Glutamatergic neuron (in vitro differentiated cells): ENCODE results near the gene LAMP2. TPM values are rescaled to one million over a fixed set of nuclear protein-coding genes. Genes with fewer than 3 reads are reported as not detected.

ENCODE experiments used
- DNase-seq: peaks from one replicate; pipeline ENCODE4 v3.0.0; 2022
- H3K27ac Mint-ChIP-seq: one replicate; pipeline ENCODE4 v1.8.0; 2020; ENCODE audit warnings: mild to moderate bottlenecking, mixed read lengths, inconsistent platforms; ENCODE audit not compliant: unreplicated experiment
- H3K27me3 Mint-ChIP-seq: one replicate; pipeline ENCODE4 v1.8.0; 2020; ENCODE audit warnings: mild to moderate bottlenecking, moderate library complexity, mixed read lengths, inconsistent platforms; ENCODE audit not compliant: unreplicated experiment
- H3K36me3 Mint-ChIP-seq: one replicate; pipeline ENCODE4 v1.8.0; 2020; ENCODE audit warnings: mild to moderate bottlenecking, mixed read lengths, inconsistent platforms; ENCODE audit not compliant: unreplicated experiment
- H3K4me1 Mint-ChIP-seq: one replicate; pipeline ENCODE4 v1.8.0; 2020; ENCODE audit warnings: mild to moderate bottlenecking, low read depth, mixed read lengths, inconsistent platforms; ENCODE audit not compliant: unreplicated experiment
- H3K4me3 Mint-ChIP-seq: one replicate; pipeline ENCODE4 v1.8.0; 2020; ENCODE audit warnings: mild to moderate bottlenecking, mixed read lengths, inconsistent platforms; ENCODE audit not compliant: unreplicated experiment
- H3K9me3 Mint-ChIP-seq: one replicate; pipeline ENCODE4 v1.8.0; 2020; ENCODE audit warnings: mild to moderate bottlenecking, moderate library complexity, mixed read lengths, inconsistent platforms; ENCODE audit not compliant: unreplicated experiment
- total RNA-seq: library from RNA; stranded (reverse); fragmentation: NEBNext Ultra II Directional; extraction: Animal tissue kit (Norgen Biotek cat#: 25700); gene quantifications from one replicate; pipeline ENCODE4 v1.2.1, GENCODE V29; 2021; ENCODE audit not compliant: unreplicated experiment
- TF ChIP-seq, protein P1 (sequence below): fragments of 200-600 bp; sonication (generic); IDR thresholded peaks from one replicate; pipeline ENCODE4 v1.5.0; 2021; ENCODE audit not compliant: partially characterized antibody, unreplicated experiment

Gene LAMP2
- total RNA-seq, 1 donor from 2014 or later, result 48.9 TPM

DNA sequence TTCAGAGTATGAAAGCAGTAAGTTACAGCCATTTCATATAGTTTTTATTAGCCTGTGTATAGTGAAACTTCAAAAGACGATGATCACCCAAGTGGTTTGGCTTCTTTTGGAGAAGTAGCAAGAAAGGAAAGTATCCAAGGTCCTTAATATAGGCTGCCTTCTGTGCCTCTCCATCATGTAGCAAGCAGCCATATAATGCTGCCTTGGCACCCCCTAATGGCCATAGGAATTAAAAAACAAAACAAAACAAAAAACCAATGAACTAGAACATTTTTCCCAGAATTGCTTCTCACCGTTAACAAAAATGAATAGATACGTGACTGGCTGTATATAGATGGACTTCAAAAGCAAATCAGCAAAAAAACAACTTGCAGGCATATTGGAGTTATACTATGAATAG, 18.9 kb downstream of the LAMP2 start:
- no peak for DNase-seq
- no peak overlapping the region for H3K4me3 Mint-ChIP-seq
- no peaks in the 10 kb centered on the region for H3K9me3 Mint-ChIP-seq
- H3K27me3 Mint-ChIP-seq, result no peaks in the 10 kb centered on the region
- TF ChIP-seq, protein P1, sequence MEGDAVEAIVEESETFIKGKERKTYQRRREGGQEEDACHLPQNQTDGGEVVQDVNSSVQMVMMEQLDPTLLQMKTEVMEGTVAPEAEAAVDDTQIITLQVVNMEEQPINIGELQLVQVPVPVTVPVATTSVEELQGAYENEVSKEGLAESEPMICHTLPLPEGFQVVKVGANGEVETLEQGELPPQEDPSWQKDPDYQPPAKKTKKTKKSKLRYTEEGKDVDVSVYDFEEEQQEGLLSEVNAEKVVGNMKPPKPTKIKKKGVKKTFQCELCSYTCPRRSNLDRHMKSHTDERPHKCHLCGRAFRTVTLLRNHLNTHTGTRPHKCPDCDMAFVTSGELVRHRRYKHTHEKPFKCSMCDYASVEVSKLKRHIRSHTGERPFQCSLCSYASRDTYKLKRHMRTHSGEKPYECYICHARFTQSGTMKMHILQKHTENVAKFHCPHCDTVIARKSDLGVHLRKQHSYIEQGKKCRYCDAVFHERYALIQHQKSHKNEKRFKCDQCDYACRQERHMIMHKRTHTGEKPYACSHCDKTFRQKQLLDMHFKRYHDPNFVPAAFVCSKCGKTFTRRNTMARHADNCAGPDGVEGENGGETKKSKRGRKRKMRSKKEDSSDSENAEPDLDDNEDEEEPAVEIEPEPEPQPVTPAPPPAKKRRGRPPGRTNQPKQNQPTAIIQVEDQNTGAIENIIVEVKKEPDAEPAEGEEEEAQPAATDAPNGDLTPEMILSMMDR, result peak; percentile 12
- peaks cover 2% of the 10 kb centered on the region for H3K4me1 Mint-ChIP-seq
- no peak overlapping the region for H3K27ac Mint-ChIP-seq
- no peaks in the 10 kb centered on the region for H3K36me3 Mint-ChIP-seq

DNA sequence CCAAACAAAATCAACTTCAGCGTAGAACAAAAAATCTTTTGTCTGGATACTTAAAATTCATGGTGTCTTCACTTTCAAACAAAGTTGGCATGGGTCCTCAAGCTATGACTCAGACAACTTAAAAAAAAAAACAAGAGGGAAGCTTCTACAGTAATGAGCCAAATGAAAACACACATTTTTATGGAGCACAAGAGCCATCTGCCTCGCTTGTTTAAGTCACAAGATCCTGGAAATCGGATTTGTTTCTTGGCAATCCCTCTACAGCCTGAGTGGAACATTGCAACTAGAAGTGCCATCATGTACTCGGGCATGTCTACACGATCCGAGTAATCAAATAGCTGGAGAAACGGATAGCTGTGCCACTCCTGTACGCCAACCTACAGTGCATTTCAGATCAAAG, 22.6 kb downstream of the LAMP2 start:
- Mint-ChIP-seq H3K36me3 (no peaks in the 10 kb centered on the region), H3K27ac (no peak overlapping the region), H3K4me1 (no peaks in the 10 kb centered on the region), H3K4me3 (no peak overlapping the region), H3K9me3 (no peaks in the 10 kb centered on the region), H3K27me3 (no peaks in the 10 kb centered on the region)
- TF ChIP-seq, protein P1, result no peak
- no peak for DNase-seq

DNA sequence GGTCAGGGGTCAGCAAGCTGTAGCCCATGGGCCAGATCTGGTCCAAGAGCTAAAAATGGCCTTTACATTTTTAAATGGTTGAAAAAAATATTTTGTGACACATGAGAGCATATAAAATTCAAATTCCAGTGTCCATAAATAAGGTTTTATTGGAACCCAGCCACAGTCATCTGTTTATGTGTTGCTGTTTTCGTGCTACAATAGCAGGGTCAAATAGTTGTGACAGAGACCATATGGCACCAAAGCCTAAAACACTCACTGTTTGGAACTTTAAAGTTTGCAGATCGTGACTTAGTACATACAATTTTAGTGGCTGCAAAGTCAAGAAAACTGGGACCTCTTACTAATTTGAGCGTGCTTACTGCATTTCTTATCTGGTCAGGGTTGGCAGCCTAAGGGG, 29.2 kb downstream of the LAMP2 start:
- DNase-seq, result no peak
- Mint-ChIP-seq H3K27me3 (no peaks in the 10 kb centered on the region), H3K4me3 (no peak overlapping the region), H3K4me1 (no peaks in the 10 kb centered on the region), H3K27ac (no peak overlapping the region), H3K36me3 (no peaks in the 10 kb centered on the region), H3K9me3 (no peaks in the 10 kb centered on the region)
- TF ChIP-seq, protein P1, result no peak

DNA sequence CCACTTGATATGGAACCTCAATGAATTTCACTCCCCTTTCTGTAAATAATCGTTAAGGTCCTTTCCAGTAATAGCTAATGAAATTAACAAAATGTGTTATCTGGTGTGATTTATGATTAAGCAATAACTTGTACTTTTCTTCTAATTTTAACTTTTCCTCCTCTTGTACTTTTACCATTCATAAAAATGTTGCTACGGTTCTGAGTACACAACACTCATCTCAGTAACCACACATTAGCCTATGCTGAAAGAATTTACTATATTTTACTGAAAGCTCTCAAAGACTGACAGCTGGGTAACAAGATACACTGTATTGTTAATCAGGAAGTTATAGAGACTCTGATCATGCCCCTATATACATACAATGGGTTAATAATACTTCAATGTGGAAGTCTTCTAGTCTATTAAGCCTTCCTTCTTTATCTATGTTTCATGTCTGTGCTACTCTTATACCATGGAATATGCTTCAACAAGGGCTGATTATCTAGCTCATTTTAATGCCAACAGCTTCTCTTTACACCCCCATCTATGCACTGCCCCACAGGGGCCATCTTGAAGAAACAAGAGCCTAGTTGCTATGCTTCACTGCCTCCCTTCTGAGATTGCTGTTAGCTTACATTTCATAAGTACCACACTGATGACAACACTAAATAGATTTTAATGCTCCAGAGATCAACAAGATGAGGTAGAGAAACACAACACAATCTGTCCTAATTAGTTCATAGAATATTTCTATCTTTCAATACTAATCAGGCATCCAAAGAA, 39.1 kb downstream of the LAMP2 start:
- no peak for DNase-seq
- Mint-ChIP-seq H3K27me3 (no peaks in the 10 kb centered on the region), H3K4me3 (no peak overlapping the region), H3K36me3 (no peaks in the 10 kb centered on the region), H3K9me3 (peaks cover 3% of the 10 kb centered on the region), H3K27ac (no peak overlapping the region), H3K4me1 (peaks cover 6% of the 10 kb centered on the region)
- TF ChIP-seq, protein P1, result no peak

DNA sequence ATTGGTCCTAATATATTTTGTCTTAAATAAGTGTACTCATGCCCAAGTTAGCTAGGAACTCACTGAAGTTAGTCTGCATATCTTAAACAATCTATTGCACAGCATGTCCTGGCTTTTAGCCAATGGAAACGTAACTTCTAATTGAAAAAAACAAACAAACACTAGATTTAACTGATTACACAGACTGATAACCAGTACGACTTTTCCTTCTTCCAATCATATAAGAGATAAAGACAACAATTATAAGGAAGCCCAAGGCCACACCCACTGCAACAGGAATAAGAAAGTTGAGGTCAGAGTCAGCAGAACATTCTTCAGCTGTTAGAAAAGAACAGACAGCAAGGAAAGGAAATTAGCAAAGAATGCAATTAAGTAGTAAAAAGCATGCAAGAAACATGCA, 40.8 kb downstream of the LAMP2 start:
- peaks cover 6% of the 10 kb centered on the region for H3K4me1 Mint-ChIP-seq
- DNase-seq, result no peak

More for the DNA sequence above, 40.8 kb downstream of the LAMP2 start:
- TF ChIP-seq, protein P1, result no peak
- no peaks in the 10 kb centered on the region for H3K36me3 Mint-ChIP-seq
- H3K9me3 Mint-ChIP-seq, result peaks cover 3% of the 10 kb centered on the region
- no peak overlapping the region for H3K27ac Mint-ChIP-seq
- no peaks in the 10 kb centered on the region for H3K27me3 Mint-ChIP-seq
- no peak overlapping the region for H3K4me3 Mint-ChIP-seq
